H9 (cell line): ENCODE data around the gene NFKBIZ. TPM values are rescaled to one million over a fixed set of nuclear protein-coding genes. Genes with fewer than 3 reads are reported as not detected.

Experiments
- DNase-seq: peaks from one replicate; pipeline ENCODE4 v3.0.0-alpha.2; 2017
- H2AFZ ChIP-seq: one replicate; pipeline ENCODE4 v1.6.1; 2013; ENCODE audit warnings: mild to moderate bottlenecking, low read length, control low read depth, moderate library complexity
- H2AK5ac ChIP-seq: 2 replicates; pipeline ENCODE4 v1.6.1; 2013; ENCODE audit warnings: low read length, control low read depth, mixed read lengths; ENCODE audit not compliant: insufficient read length
- H2BK120ac ChIP-seq: one replicate; pipeline ENCODE4 v1.6.1; 2013; ENCODE audit warnings: low read depth, mild to moderate bottlenecking, low read length, control low read depth, inconsistent platforms; ENCODE audit not compliant: poor library complexity, severe bottlenecking
- H2BK12ac ChIP-seq: 2 replicates; pipeline ENCODE4 v1.6.1; 2013; ENCODE audit warnings: low read length, control low read depth, mixed read lengths, low read depth; ENCODE audit not compliant: insufficient read length
- H2BK15ac ChIP-seq: 2 replicates; pipeline ENCODE4 v1.6.1; 2013; ENCODE audit warnings: low read depth, low read length, control low read depth
- H2BK20ac ChIP-seq: one replicate; pipeline ENCODE4 v1.6.1; 2013; ENCODE audit warnings: low read depth, mild to moderate bottlenecking, low read length, control low read depth, inconsistent platforms; ENCODE audit not compliant: poor library complexity, severe bottlenecking
- H2BK5ac ChIP-seq: 2 replicates; pipeline ENCODE4 v1.6.1; 2013; ENCODE audit warnings: low read length, control low read depth, mixed read lengths; ENCODE audit not compliant: insufficient read length
- H3K14ac ChIP-seq: 2 replicates; pipeline ENCODE4 v1.6.1; 2013; ENCODE audit warnings: low read length, control low read depth; ENCODE audit not compliant: insufficient read depth
- H3K18ac ChIP-seq: 2 replicates; pipeline ENCODE4 v1.6.1; 2013; ENCODE audit warnings: low read depth, mild to moderate bottlenecking, mixed read lengths, low read length, control low read depth; ENCODE audit not compliant: insufficient read length
- H3K23ac ChIP-seq: 2 replicates; pipeline ENCODE4 v1.6.1; 2013; ENCODE audit warnings: low read length, control low read depth, mixed read lengths, low read depth; ENCODE audit not compliant: insufficient read length
- H3K23me2 ChIP-seq: 2 replicates; pipeline ENCODE4 v1.6.1; 2013; ENCODE audit warnings: low read depth, mild to moderate bottlenecking, mixed read lengths, low read length, control low read depth; ENCODE audit not compliant: insufficient read length, poor library complexity, severe bottlenecking
- H3K27ac ChIP-seq: 2 replicates; pipeline ENCODE4 v1.5.1; 2013; ENCODE audit warnings: low read length, control low read depth, mixed read lengths, low read depth; ENCODE audit not compliant: insufficient read length
- H3K27me3 ChIP-seq: 2 replicates; pipeline ENCODE4 v1.6.1; 2013; ENCODE audit warnings: low read length, control low read depth, inconsistent platforms; ENCODE audit not compliant: insufficient read depth
- H3K4ac ChIP-seq: 2 replicates; pipeline ENCODE4 v1.6.1; 2013; ENCODE audit warnings: low read depth, mild to moderate bottlenecking, control low read depth, inconsistent platforms, low read length, moderate library complexity
- H3K4me1 ChIP-seq: 2 replicates; pipeline ENCODE4 v1.6.1; 2013; ENCODE audit warnings: low read length, control low read depth, inconsistent platforms; ENCODE audit not compliant: insufficient read depth
- H3K4me2 ChIP-seq: 2 replicates; pipeline ENCODE4 v1.6.1; 2013; ENCODE audit warnings: low read length, control low read depth, mixed read lengths; ENCODE audit not compliant: insufficient read length, insufficient read depth
- H3K56ac ChIP-seq: 2 replicates; pipeline ENCODE4 v1.6.1; 2013; ENCODE audit warnings: low read depth, mild to moderate bottlenecking, mixed read lengths, low read length, control low read depth; ENCODE audit not compliant: insufficient read length
- H3K79me1 ChIP-seq: 2 replicates; pipeline ENCODE4 v1.6.1; 2013; ENCODE audit warnings: low read depth, mild to moderate bottlenecking, moderate library complexity, low read length, control low read depth, inconsistent platforms; ENCODE audit not compliant: insufficient read depth, poor library complexity, severe bottlenecking
- H3K79me2 ChIP-seq: 2 replicates; pipeline ENCODE4 v1.6.1; 2013; ENCODE audit warnings: low read length, control low read depth, inconsistent platforms; ENCODE audit not compliant: insufficient read depth
- H3K9ac ChIP-seq: 2 replicates; pipeline ENCODE4 v1.6.1; 2013; ENCODE audit warnings: low read length, control low read depth, mixed read lengths; ENCODE audit not compliant: insufficient read length; ENCODE audit errors: extremely low read depth
- H3K9me3 ChIP-seq: one replicate; pipeline ENCODE4 v1.6.1; 2013; ENCODE audit warnings: low read depth, low read length, inconsistent platforms; ENCODE audit not compliant: control insufficient read depth
- H3T11ph ChIP-seq: one replicate; pipeline ENCODE4 v1.6.1; 2013; ENCODE audit warnings: mild to moderate bottlenecking, low read length, control low read depth, inconsistent platforms
- H4K20me1 ChIP-seq: one replicate; pipeline ENCODE4 v1.6.1; 2013; ENCODE audit not compliant: control insufficient read depth, insufficient read length, insufficient read depth
- H4K5ac ChIP-seq: 2 replicates; pipeline ENCODE4 v1.6.1; 2013; ENCODE audit warnings: low read depth, mild to moderate bottlenecking, mixed read lengths, low read length, control low read depth; ENCODE audit not compliant: insufficient read length
- H4K8ac ChIP-seq: replicated peaks from 2 replicates; pipeline ENCODE4 v1.6.1; 2013; ENCODE audit warnings: low read length, control low read depth, mixed read lengths, low read depth; ENCODE audit not compliant: insufficient read length
- H4K91ac ChIP-seq: 2 replicates; pipeline ENCODE4 v1.6.1; 2013; ENCODE audit warnings: low read depth, mild to moderate bottlenecking, moderate library complexity, mixed read lengths, low read length, control low read depth; ENCODE audit not compliant: insufficient read length
- H3K27ac Mint-ChIP-seq, 3 experiments: 2 replicates in 2 of 3; 3 replicates in 1 of 3; pipeline ENCODE4 v1.8.0; 2020 to 2021; ENCODE audit warnings: mixed read lengths in 3 of 3, mild to moderate bottlenecking in 1 of 3, moderate library complexity in 1 of 3
- H3K27me3 Mint-ChIP-seq: 2 replicates; pipeline ENCODE4 v1.8.0; 2021; ENCODE audit warnings: low read depth, mild to moderate bottlenecking, moderate library complexity, mixed read lengths
- H3K36me3 Mint-ChIP-seq, 3 experiments: 2 replicates in 2 of 3; 3 replicates in 1 of 3; pipeline ENCODE4 v1.8.0; 2020 to 2021; ENCODE audit warnings: low read depth in 3 of 3, mixed read lengths in 3 of 3; ENCODE audit not compliant: insufficient read depth in 1 of 3
- H3K4me1 Mint-ChIP-seq, 2 experiments: 2 replicates each; pipeline ENCODE4 v1.8.0; 2020; ENCODE audit warnings: mixed read lengths in 2 of 2
- H3K4me3 Mint-ChIP-seq, 2 experiments: 2 replicates in 1 of 2; 3 replicates in 1 of 2; pipeline ENCODE4 v1.8.0; 2020 to 2021; ENCODE audit warnings: mild to moderate bottlenecking in 2 of 2, mixed read lengths in 2 of 2, moderate library complexity in 1 of 2
- H3K9me3 Mint-ChIP-seq, 2 experiments: 2 replicates in 1 of 2; 3 replicates in 1 of 2; pipeline ENCODE4 v1.8.0; 2020; ENCODE audit warnings: mild to moderate bottlenecking in 2 of 2, mixed read lengths in 2 of 2, moderate library complexity in 1 of 2
- CTCF ChIP-seq: fragments of 200-600 bp; sonication (generic); conservative IDR thresholded peaks from 3 replicates; pipeline ENCODE4 v1.8.0; 2021; ENCODE audit warnings: antibody characterized with exemption, mild to moderate bottlenecking
- WGBS: extraction: QIAGEN DNeasy Blood & Tissue Kit; methylation state at CpG from one replicate; pipeline ENCODE4 v1.1.7; 2013; ENCODE audit warnings: missing lambda C conversion rate, low lambda C conversion rate, mixed read lengths; ENCODE audit not compliant: insufficient read length; ENCODE audit errors: extremely low coverage; 5-methylcytosine and 5-hydroxymethylcytosine counted together
- total RNA-seq: library from RNA; stranded (reverse); gene quantifications from 2 replicates; pipeline ENCODE4 v1.2.1, GENCODE V29; 2021

NFKBIZ gene
- total RNA-seq, 1 experiment from 2014 or later, result 11.1 TPM

GRCh38 chr3:101854608-101855304 is 5.4 kb downstream of the NFKBIZ start:
- H3K27me3 ChIP-seq, result no peaks in the 10 kb centered on the region
- no peak overlapping the region for H3K4me2 ChIP-seq
- no peak overlapping the region for H3K4me3 Mint-ChIP-seq
- H3K4ac ChIP-seq, result no peak overlapping the region
- no peaks in the 10 kb centered on the region for H3K9me3 ChIP-seq
- no peak overlapping the region for H2BK20ac ChIP-seq
- no peak overlapping the region for H3K27ac ChIP-seq
- no peak overlapping the region for H2BK15ac ChIP-seq
- no peak overlapping the region for H2BK120ac ChIP-seq
- no peaks in the 10 kb centered on the region for H3K23me2 ChIP-seq
- no peak overlapping the region for H2AK5ac ChIP-seq
- H3K9ac ChIP-seq, result no peak overlapping the region
- no peak overlapping the region for H3K23ac ChIP-seq
- peaks cover 15 to 16% of the 10 kb centered on the region in 2 experiments for H3K4me1 Mint-ChIP-seq
- H3K14ac ChIP-seq, result no peak overlapping the region
- no peak overlapping the region for H4K91ac ChIP-seq
- no peaks in the 10 kb centered on the region for H3K4me1 ChIP-seq
- no peak overlapping the region for H3K56ac ChIP-seq
- no peaks in the 10 kb centered on the region; the same call in 1 of the 2 replicates for H3K27me3 Mint-ChIP-seq
- no peak overlapping the region for H2BK5ac ChIP-seq
- no peak overlapping the region for H2AFZ ChIP-seq
- no peak for DNase-seq
- H3K36me3 Mint-ChIP-seq, result peaks cover 61 to 88% (median 79%) of the 10 kb centered on the region in 3 experiments
- no peak overlapping the region for H2BK12ac ChIP-seq
- H3K27ac Mint-ChIP-seq, result peak overlapping the region in 1 of 3 experiments; percentile 45; a peak in 1 of 7 replicates
- no peak overlapping the region for H4K8ac ChIP-seq
- H3T11ph ChIP-seq, result no peak overlapping the region
- no peaks in the 10 kb centered on the region for H3K9me3 Mint-ChIP-seq
- H3K79me1 ChIP-seq, result no peaks in the 10 kb centered on the region
- no peak overlapping the region for H3K18ac ChIP-seq
- H4K5ac ChIP-seq, result no peak overlapping the region
- WGBS, result no CpG with 5 or more reads among the region's 2 CpGs
- no peak for TF ChIP-seq CTCF
- peaks cover 15% of the 10 kb centered on the region; the same call in 1 of the 2 replicates for H3K79me2 ChIP-seq
- H4K20me1 ChIP-seq, result no peaks in the 10 kb centered on the region
